H9 (cell line): ENCODE results near the gene MSL3B.

Source experiments
- DNase-seq: peaks from one replicate; pipeline ENCODE4 v3.0.0-alpha.2; 2017
- H2AFZ ChIP-seq: one replicate; pipeline ENCODE4 v1.6.1; 2013; ENCODE audit warnings: mild to moderate bottlenecking, low read length, control low read depth, moderate library complexity
- H2AK5ac ChIP-seq: 2 replicates; pipeline ENCODE4 v1.6.1; 2013; ENCODE audit warnings: low read length, control low read depth, mixed read lengths; ENCODE audit not compliant: insufficient read length
- H2BK120ac ChIP-seq: one replicate; pipeline ENCODE4 v1.6.1; 2013; ENCODE audit warnings: low read depth, mild to moderate bottlenecking, low read length, control low read depth, inconsistent platforms; ENCODE audit not compliant: poor library complexity, severe bottlenecking
- H2BK12ac ChIP-seq: 2 replicates; pipeline ENCODE4 v1.6.1; 2013; ENCODE audit warnings: low read length, control low read depth, mixed read lengths, low read depth; ENCODE audit not compliant: insufficient read length
- H2BK15ac ChIP-seq: 2 replicates; pipeline ENCODE4 v1.6.1; 2013; ENCODE audit warnings: low read depth, low read length, control low read depth
- H2BK20ac ChIP-seq: one replicate; pipeline ENCODE4 v1.6.1; 2013; ENCODE audit warnings: low read depth, mild to moderate bottlenecking, low read length, control low read depth, inconsistent platforms; ENCODE audit not compliant: poor library complexity, severe bottlenecking
- H2BK5ac ChIP-seq: 2 replicates; pipeline ENCODE4 v1.6.1; 2013; ENCODE audit warnings: low read length, control low read depth, mixed read lengths; ENCODE audit not compliant: insufficient read length
- H3K14ac ChIP-seq: 2 replicates; pipeline ENCODE4 v1.6.1; 2013; ENCODE audit warnings: low read length, control low read depth; ENCODE audit not compliant: insufficient read depth
- H3K18ac ChIP-seq: 2 replicates; pipeline ENCODE4 v1.6.1; 2013; ENCODE audit warnings: low read depth, mild to moderate bottlenecking, mixed read lengths, low read length, control low read depth; ENCODE audit not compliant: insufficient read length
- H3K23ac ChIP-seq: 2 replicates; pipeline ENCODE4 v1.6.1; 2013; ENCODE audit warnings: low read length, control low read depth, mixed read lengths, low read depth; ENCODE audit not compliant: insufficient read length
- H3K23me2 ChIP-seq: 2 replicates; pipeline ENCODE4 v1.6.1; 2013; ENCODE audit warnings: low read depth, mild to moderate bottlenecking, mixed read lengths, low read length, control low read depth; ENCODE audit not compliant: insufficient read length, poor library complexity, severe bottlenecking
- H3K27ac ChIP-seq: 2 replicates; pipeline ENCODE4 v1.5.1; 2013; ENCODE audit warnings: low read length, control low read depth, mixed read lengths, low read depth; ENCODE audit not compliant: insufficient read length
- H3K27me3 ChIP-seq: 2 replicates; pipeline ENCODE4 v1.6.1; 2013; ENCODE audit warnings: low read length, control low read depth, inconsistent platforms; ENCODE audit not compliant: insufficient read depth
- H3K4ac ChIP-seq: 2 replicates; pipeline ENCODE4 v1.6.1; 2013; ENCODE audit warnings: low read depth, mild to moderate bottlenecking, control low read depth, inconsistent platforms, low read length, moderate library complexity
- H3K4me1 ChIP-seq: 2 replicates; pipeline ENCODE4 v1.6.1; 2013; ENCODE audit warnings: low read length, control low read depth, inconsistent platforms; ENCODE audit not compliant: insufficient read depth
- H3K4me2 ChIP-seq: 2 replicates; pipeline ENCODE4 v1.6.1; 2013; ENCODE audit warnings: low read length, control low read depth, mixed read lengths; ENCODE audit not compliant: insufficient read length, insufficient read depth
- H3K56ac ChIP-seq: 2 replicates; pipeline ENCODE4 v1.6.1; 2013; ENCODE audit warnings: low read depth, mild to moderate bottlenecking, mixed read lengths, low read length, control low read depth; ENCODE audit not compliant: insufficient read length
- H3K79me1 ChIP-seq: 2 replicates; pipeline ENCODE4 v1.6.1; 2013; ENCODE audit warnings: low read depth, mild to moderate bottlenecking, moderate library complexity, low read length, control low read depth, inconsistent platforms; ENCODE audit not compliant: insufficient read depth, poor library complexity, severe bottlenecking
- H3K79me2 ChIP-seq: 2 replicates; pipeline ENCODE4 v1.6.1; 2013; ENCODE audit warnings: low read length, control low read depth, inconsistent platforms; ENCODE audit not compliant: insufficient read depth
- H3K9ac ChIP-seq: 2 replicates; pipeline ENCODE4 v1.6.1; 2013; ENCODE audit warnings: low read length, control low read depth, mixed read lengths; ENCODE audit not compliant: insufficient read length; ENCODE audit errors: extremely low read depth
- H3K9me3 ChIP-seq: one replicate; pipeline ENCODE4 v1.6.1; 2013; ENCODE audit warnings: low read depth, low read length, inconsistent platforms; ENCODE audit not compliant: control insufficient read depth
- H3T11ph ChIP-seq: one replicate; pipeline ENCODE4 v1.6.1; 2013; ENCODE audit warnings: mild to moderate bottlenecking, low read length, control low read depth, inconsistent platforms
- H4K20me1 ChIP-seq: one replicate; pipeline ENCODE4 v1.6.1; 2013; ENCODE audit not compliant: control insufficient read depth, insufficient read length, insufficient read depth
- H4K5ac ChIP-seq: 2 replicates; pipeline ENCODE4 v1.6.1; 2013; ENCODE audit warnings: low read depth, mild to moderate bottlenecking, mixed read lengths, low read length, control low read depth; ENCODE audit not compliant: insufficient read length
- H4K8ac ChIP-seq: replicated peaks from 2 replicates; pipeline ENCODE4 v1.6.1; 2013; ENCODE audit warnings: low read length, control low read depth, mixed read lengths, low read depth; ENCODE audit not compliant: insufficient read length
- H4K91ac ChIP-seq: 2 replicates; pipeline ENCODE4 v1.6.1; 2013; ENCODE audit warnings: low read depth, mild to moderate bottlenecking, moderate library complexity, mixed read lengths, low read length, control low read depth; ENCODE audit not compliant: insufficient read length
- H3K27ac Mint-ChIP-seq, 3 experiments: 2 replicates in 2 of 3; 3 replicates in 1 of 3; pipeline ENCODE4 v1.8.0; 2020 to 2021; ENCODE audit warnings: mixed read lengths in 3 of 3, mild to moderate bottlenecking in 1 of 3, moderate library complexity in 1 of 3
- H3K27me3 Mint-ChIP-seq: 2 replicates; pipeline ENCODE4 v1.8.0; 2021; ENCODE audit warnings: low read depth, mild to moderate bottlenecking, moderate library complexity, mixed read lengths
- H3K36me3 Mint-ChIP-seq, 3 experiments: 2 replicates in 2 of 3; 3 replicates in 1 of 3; pipeline ENCODE4 v1.8.0; 2020 to 2021; ENCODE audit warnings: low read depth in 3 of 3, mixed read lengths in 3 of 3; ENCODE audit not compliant: insufficient read depth in 1 of 3
- H3K4me1 Mint-ChIP-seq, 2 experiments: 2 replicates each; pipeline ENCODE4 v1.8.0; 2020; ENCODE audit warnings: mixed read lengths in 2 of 2
- H3K4me3 Mint-ChIP-seq, 2 experiments: 2 replicates in 1 of 2; 3 replicates in 1 of 2; pipeline ENCODE4 v1.8.0; 2020 to 2021; ENCODE audit warnings: mild to moderate bottlenecking in 2 of 2, mixed read lengths in 2 of 2, moderate library complexity in 1 of 2
- H3K9me3 Mint-ChIP-seq, 2 experiments: 2 replicates in 1 of 2; 3 replicates in 1 of 2; pipeline ENCODE4 v1.8.0; 2020; ENCODE audit warnings: mild to moderate bottlenecking in 2 of 2, mixed read lengths in 2 of 2, moderate library complexity in 1 of 2
- CTCF ChIP-seq: fragments of 200-600 bp; sonication (generic); conservative IDR thresholded peaks from 3 replicates; pipeline ENCODE4 v1.8.0; 2021; ENCODE audit warnings: antibody characterized with exemption, mild to moderate bottlenecking
- WGBS: extraction: QIAGEN DNeasy Blood & Tissue Kit; methylation state at CpG from one replicate; pipeline ENCODE4 v1.1.7; 2013; ENCODE audit warnings: missing lambda C conversion rate, low lambda C conversion rate, mixed read lengths; ENCODE audit not compliant: insufficient read length; ENCODE audit errors: extremely low coverage; 5-methylcytosine and 5-hydroxymethylcytosine counted together

The MSL3B gene

DNA sequence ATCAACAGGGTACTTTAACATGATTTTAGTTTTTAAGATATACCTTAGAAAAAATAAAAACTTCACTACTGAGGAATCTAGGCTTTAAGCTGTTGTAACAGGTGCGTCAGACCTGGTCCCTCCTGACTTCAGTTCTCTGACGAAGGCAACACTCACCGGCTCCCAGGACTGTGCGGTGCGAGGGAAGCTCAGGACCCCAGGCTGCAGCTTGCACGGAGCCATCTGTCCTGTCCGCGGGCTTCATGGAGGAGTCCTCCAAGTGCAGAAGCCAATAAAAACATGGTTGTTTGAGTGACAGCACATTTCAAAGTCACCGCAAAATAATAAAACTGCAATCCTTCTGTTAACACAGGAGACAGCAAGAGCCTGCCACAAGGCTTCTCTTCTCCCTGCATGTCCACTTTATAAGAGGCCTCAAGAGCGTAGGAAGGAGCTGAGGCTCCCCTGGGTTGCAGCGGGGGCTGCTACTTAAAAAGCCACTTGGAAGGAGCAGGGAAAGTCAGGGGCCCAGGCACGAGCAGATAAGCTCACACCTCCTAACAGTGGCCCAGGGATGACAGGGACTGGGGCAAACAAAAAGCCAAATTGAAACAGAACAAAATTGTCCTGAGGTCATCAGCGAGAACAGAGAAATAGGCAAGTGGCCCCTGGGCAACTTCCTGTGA is 18.4 kb downstream of the MSL3B start:
- Histone ChIP-seq H3K9ac (no peak overlapping the region), H3K4ac (no peak overlapping the region), H3K79me2 (peaks cover 27% of the 10 kb centered on the region; the same call in 1 of the 2 replicates), H2AK5ac (no peak overlapping the region), H4K5ac (no peak overlapping the region), H3K27me3 (no peaks in the 10 kb centered on the region), H3K79me1 (peaks cover 3% of the 10 kb centered on the region), H3K14ac (no peak overlapping the region), H3K27ac (no peak overlapping the region), H2AFZ (no peak overlapping the region), H3K23ac (no peak overlapping the region), H3K4me1 (peaks cover 2% of the 10 kb centered on the region; the same call in 1 of the 2 replicates), H3K56ac (no peak overlapping the region), H2BK20ac (no peak overlapping the region), H3K9me3 (no peaks in the 10 kb centered on the region), H4K20me1 (no peaks in the 10 kb centered on the region), H3K18ac (no peak overlapping the region), H2BK12ac (no peak overlapping the region), H4K91ac (no peak overlapping the region), H2BK5ac (no peak overlapping the region), H2BK120ac (no peak overlapping the region), H4K8ac (no peak overlapping the region), H3T11ph (no peak overlapping the region), H3K23me2 (peaks cover 11% of the 10 kb centered on the region), H2BK15ac (no peak overlapping the region), H3K4me2 (no peak overlapping the region)
- no peak for TF ChIP-seq CTCF
- no peak for DNase-seq
- H3K4me1 Mint-ChIP-seq = peaks cover 17 to 18% of the 10 kb centered on the region in 2 experiments
- no peaks in the 10 kb centered on the region; the same call in 1 of the 2 replicates for H3K27me3 Mint-ChIP-seq
- H3K9me3 Mint-ChIP-seq = no peaks in the 10 kb centered on the region; a peak in 1 of 5 replicates
- no CpG with 5 or more reads among the region's 13 CpGs for WGBS
- H3K36me3 Mint-ChIP-seq = peaks cover 62 to 82% (median 76%) of the 10 kb centered on the region in 3 experiments
- H3K27ac Mint-ChIP-seq = peak overlapping the region in 1 of 3 experiments; percentile 47; a peak in 2 of 7 replicates
- no peak overlapping the region for H3K4me3 Mint-ChIP-seq
